HL-60 (cell line): ENCODE measurements around the gene ZNF284.

Experiments used
- DNase-seq, 2 experiments: peaks; one replicate each; pipeline ENCODE4 v3.0.0-alpha.2; 2010 to 2020; ENCODE audit warnings: low read depth in 1 of 2, low spot score in 1 of 2
- H3K27ac ChIP-seq: fragments of 250-450 bp; sonication (Bioruptor Pico); replicated peaks from 2 replicates; pipeline ENCODE4 v1.5.1; 2020; ENCODE audit warnings: mild to moderate bottlenecking, moderate library complexity
- H3K27me3 ChIP-seq: fragments of 250-450 bp; sonication (Bioruptor Pico); 2 replicates; pipeline ENCODE4 v1.5.1; 2021; ENCODE audit warnings: mild to moderate bottlenecking, moderate library complexity; ENCODE audit not compliant: insufficient read depth, poor library complexity, severe bottlenecking
- H3K4me3 ChIP-seq: replicated peaks from 2 replicates; pipeline ENCODE4 v1.5.1; 2011; ENCODE audit warnings: mild to moderate bottlenecking, control low read depth, low read length; ENCODE audit not compliant: insufficient read depth
- CTCF ChIP-seq: IDR thresholded peaks from one replicate; pipeline ENCODE4 v1.5.1; 2011; ENCODE audit warnings: low read length, control low read depth, inconsistent platforms; ENCODE audit not compliant: insufficient read depth
- GABPA ChIP-seq: IDR thresholded peaks from 2 replicates; pipeline ENCODE4 v1.6.1; 2012; ENCODE audit warnings: low read depth
- POLR2AphosphoS5 ChIP-seq: IDR thresholded peaks from 2 replicates; pipeline ENCODE4 v1.6.1; 2012; ENCODE audit warnings: low read depth
- REST ChIP-seq: IDR thresholded peaks from 2 replicates; pipeline ENCODE4 v1.6.1; 2012; ENCODE audit warnings: low read depth; ENCODE audit not compliant: insufficient replicate concordance
- SPI1 ChIP-seq: IDR thresholded peaks from 2 replicates; pipeline ENCODE4 v1.6.1; 2012; ENCODE audit warnings: low read depth, mild to moderate bottlenecking, borderline replicate concordance

ZNF284 gene

GRCh38 chr19:44093931-44094765 is 22.2 kb downstream of the ZNF284 start, which contains the start of gene ZNF224:
Gene ZNF224, plus strand, starts transcription at chr19:44094361. Its CDS starts 3,513 bp downstream, at chr19:44097874.
- Histone ChIP-seq H3K27ac (peak within 1 kb of the TSS; percentile 71), H3K4me3 (peak within 1 kb of the TSS; percentile 87), H3K27me3 (no peaks in the 10 kb centered on the region)
- peak; percentile 91 to 97 for DNase-seq
- TF ChIP-seq SPI1 (peak; percentile 90), CTCF (no peak), GABPA (peak; percentile 90), POLR2AphosphoS5 (peak; percentile 36; the same call in 1 of the 2 replicates), REST (no peak)

- Histone ChIP-seq H3K27ac (no peak overlapping the region), H3K27me3 (no peaks in the 10 kb centered on the region), H3K4me3 (no peak overlapping the region)
- no peak for DNase-seq
- no peak for TF ChIP-seq CTCF
- no peak for TF ChIP-seq SPI1
- TF ChIP-seq POLR2AphosphoS5: no peak
- no peak for TF ChIP-seq GABPA
Observed at GRCh38 chr19:44107751-44108150, 35.8 kb downstream of the ZNF284 start.

- no peak for DNase-seq
- Histone ChIP-seq H3K27me3 (no peaks in the 10 kb centered on the region), H3K4me3 (no peak overlapping the region), H3K27ac (no peak overlapping the region)
- TF ChIP-seq REST: no peak
- no peak for TF ChIP-seq SPI1
- TF ChIP-seq CTCF: no peak
- no peak for TF ChIP-seq POLR2AphosphoS5
- TF ChIP-seq GABPA: no peak
Observed at GRCh38 chr19:44109458-44109857, 37.5 kb downstream of the ZNF284 start.
